OCI-LY1 (cell line): ENCODE results near the gene SLC35G3.
"Not testable (repeated sequence)": the region's sequence is repeated elsewhere in the genome, so short reads cannot be mapped to it uniquely, and the experiment has no call there.

Experiments
- H2AFZ ChIP-seq: fragments of 200-600 bp; sonication (generic), shearing (Covaris generic); 2 replicates; pipeline ENCODE4 v1.6.0; 2014; ENCODE audit warnings: antibody characterized with exemption, mild to moderate bottlenecking, low read length
- H3F3A ChIP-seq: fragments of 200-600 bp; sonication (generic), shearing (Covaris generic); 2 replicates; pipeline ENCODE4 v1.6.0; 2014; ENCODE audit warnings: mild to moderate bottlenecking, antibody characterized with exemption, low read length, moderate library complexity; ENCODE audit not compliant: insufficient read depth
- H3K27ac ChIP-seq: fragments of 200-600 bp; sonication (generic); 2 replicates; pipeline ENCODE4 v1.5.1; 2014; ENCODE audit warnings: low read length, mixed run types, mild to moderate bottlenecking, low read depth; ENCODE audit not compliant: poor library complexity, severe bottlenecking
- H3K27me3 ChIP-seq: fragments of 200-600 bp; sonication (generic); 2 replicates; pipeline ENCODE4 v1.6.0; 2014; ENCODE audit warnings: antibody characterized with exemption, mild to moderate bottlenecking, low read length, moderate library complexity; ENCODE audit not compliant: insufficient read depth
- H3K36me3 ChIP-seq: fragments of 200-600 bp; sonication (generic); 2 replicates; pipeline ENCODE4 v1.6.1; 2014; ENCODE audit warnings: mild to moderate bottlenecking, antibody characterized with exemption, low read length, moderate library complexity, mixed read lengths; ENCODE audit not compliant: insufficient read depth
- H3K4me1 ChIP-seq: fragments of 200-600 bp; sonication (generic); 2 replicates; pipeline ENCODE4 v1.5.1; 2014; ENCODE audit warnings: mild to moderate bottlenecking, low read length, moderate library complexity; ENCODE audit not compliant: insufficient read depth, severe bottlenecking
- H3K4me2 ChIP-seq: fragments of 200-600 bp; sonication (generic), shearing (Covaris generic); 2 replicates; pipeline ENCODE4 v1.6.1; 2014; ENCODE audit warnings: low read length
- H3K4me3 ChIP-seq: fragments of 200-600 bp; sonication (generic); 2 replicates; pipeline ENCODE4 v1.5.1; 2014; ENCODE audit warnings: low read length, low read depth, mild to moderate bottlenecking, mixed read lengths; ENCODE audit not compliant: poor library complexity, severe bottlenecking
- H3K79me2 ChIP-seq: fragments of 200-600 bp; shearing (Covaris generic); 2 replicates; pipeline ENCODE4 v1.6.1; 2016; ENCODE audit warnings: mixed run types, low read length, mixed read lengths; ENCODE audit not compliant: insufficient read depth
- H3K9ac ChIP-seq: fragments of 200-600 bp; sonication (generic), shearing (Covaris generic); 2 replicates; pipeline ENCODE4 v1.6.1; 2014; ENCODE audit warnings: mild to moderate bottlenecking, low read length, mixed read lengths
- H3K9me2 ChIP-seq: fragments of 200-600 bp; sonication (generic), shearing (Covaris generic); 2 replicates; pipeline ENCODE4 v1.6.1; 2014; ENCODE audit warnings: low read depth, mild to moderate bottlenecking, low read length, mixed read lengths
- H3K9me3 ChIP-seq: fragments of 200-600 bp; shearing (Covaris generic); 2 replicates; pipeline ENCODE4 v1.6.1; 2014; ENCODE audit warnings: low read length, mixed read lengths
- H4K20me1 ChIP-seq: fragments of 200-600 bp; sonication (generic), shearing (Covaris generic); 2 replicates; pipeline ENCODE4 v1.6.0; 2016; ENCODE audit warnings: mild to moderate bottlenecking, low read length; ENCODE audit not compliant: insufficient read depth
- CTCF ChIP-seq: fragments of 200-600 bp; sonication (generic), shearing (Covaris generic); IDR thresholded peaks from 2 replicates; pipeline ENCODE4 v1.5.1; 2017; ENCODE audit warnings: mild to moderate bottlenecking, antibody characterized with exemption, low read length, moderate library complexity, mixed read lengths
- EZH2 ChIP-seq: fragments of 200-600 bp; sonication (generic), shearing (Covaris generic); IDR thresholded peaks from 2 replicates; pipeline ENCODE4 v1.8.0; 2017; ENCODE audit warnings: borderline replicate concordance, mixed run types, mild to moderate bottlenecking, antibody characterized with exemption, low read length, moderate library complexity, mixed read lengths

SLC35G3 gene

GRCh38 chr17:35152421-35153140 is 41.6 kb downstream of the SLC35G3 start:
- Histone ChIP-seq H3K79me2 (no peaks in the 10 kb centered on the region), H4K20me1 (no peaks in the 10 kb centered on the region), H3K4me1 (no peaks in the 10 kb centered on the region), H3K27me3 (no peaks in the 10 kb centered on the region; the same call in 1 of the 2 replicates), H3K36me3 (no peaks in the 10 kb centered on the region), H3K4me2 (no peak overlapping the region), H3K27ac (no peak overlapping the region), H3F3A (no peaks in the 10 kb centered on the region), H3K9me2 (no peaks in the 10 kb centered on the region), H2AFZ (no peak overlapping the region), H3K9ac (no peak overlapping the region), H3K4me3 (no peak overlapping the region), H3K9me3 (no peaks in the 10 kb centered on the region)
- TF ChIP-seq EZH2: no peak
- no peak for TF ChIP-seq CTCF

GRCh38 chr17:35151080-35151479 is 43.1 kb downstream of the SLC35G3 start:
- H3F3A ChIP-seq, H3K4me2 ChIP-seq, H3K4me3 ChIP-seq, H3K9me3 ChIP-seq, H3K27ac ChIP-seq, H4K20me1 ChIP-seq, H3K9me2 ChIP-seq, H3K36me3 ChIP-seq, H3K27me3 ChIP-seq, H3K4me1 ChIP-seq, H3K79me2 ChIP-seq, H3K9ac ChIP-seq, H2AFZ ChIP-seq: not testable (repeated sequence)

GRCh38 chr17:35149941-35150340 is 44.3 kb downstream of the SLC35G3 start:
- H3F3A ChIP-seq: no peaks in the 10 kb centered on the region
- H3K27ac ChIP-seq: no peak overlapping the region
- H2AFZ ChIP-seq: no peak overlapping the region
- H3K36me3 ChIP-seq: no peaks in the 10 kb centered on the region
- no peaks in the 10 kb centered on the region for H3K9me3 ChIP-seq
- no peaks in the 10 kb centered on the region for H3K9me2 ChIP-seq
- TF ChIP-seq EZH2 (no peak), CTCF (no peak)
- no peaks in the 10 kb centered on the region for H4K20me1 ChIP-seq
- H3K4me2 ChIP-seq: no peak overlapping the region
- no peak overlapping the region for H3K4me3 ChIP-seq
- no peak overlapping the region for H3K9ac ChIP-seq
- no peaks in the 10 kb centered on the region; the same call in 1 of the 2 replicates for H3K27me3 ChIP-seq
- H3K4me1 ChIP-seq: no peaks in the 10 kb centered on the region
- H3K79me2 ChIP-seq: no peaks in the 10 kb centered on the region

GRCh38 chr17:35148144-35148543 is 46.0 kb downstream of the SLC35G3 start:
- Histone ChIP-seq H3K4me2 (no peak overlapping the region), H3K36me3 (no peaks in the 10 kb centered on the region), H3K9ac (no peak overlapping the region), H3K4me3 (no peak overlapping the region), H3K27me3 (no peaks in the 10 kb centered on the region; the same call in 1 of the 2 replicates), H3F3A (no peaks in the 10 kb centered on the region), H3K4me1 (no peaks in the 10 kb centered on the region), H3K9me3 (no peaks in the 10 kb centered on the region), H2AFZ (no peak overlapping the region), H3K27ac (no peak overlapping the region), H4K20me1 (no peaks in the 10 kb centered on the region), H3K79me2 (no peaks in the 10 kb centered on the region), H3K9me2 (no peaks in the 10 kb centered on the region)
- no peak for TF ChIP-seq EZH2
- no peak for TF ChIP-seq CTCF
